Keratinocyte (primary cell): Measurements from ENCODE around the gene PPFIBP2. TPM values are rescaled to one million over a fixed set of nuclear protein-coding genes. Genes with fewer than 3 reads are reported as not detected.

Source experiments
- DNase-seq: peaks from one replicate; pipeline ENCODE4 v3.0.0-alpha.2; 2011; ENCODE audit warnings: low read depth, missing footprints, low spot score
- FAIRE-seq: peaks from 2 replicates; lab custom pipeline; 2011; peaks lifted over from hg19 to GRCh38; lab: Jason Lieb, UNC
- H2AFZ ChIP-seq: 2 replicates; pipeline ENCODE4 v1.6.0; 2012; ENCODE audit warnings: low read length, control low read depth, inconsistent platforms; ENCODE audit not compliant: control insufficient read depth
- H3K27ac ChIP-seq: 2 replicates; pipeline ENCODE4 v1.5.1; 2011; ENCODE audit warnings: low read length; ENCODE audit not compliant: control insufficient read depth, insufficient read depth
- H3K27me3 ChIP-seq: 3 replicates; pipeline ENCODE4 v1.6.0; 2011; ENCODE audit warnings: low read length; ENCODE audit not compliant: control insufficient read depth, insufficient read depth; ENCODE audit errors: extremely low read depth
- H3K36me3 ChIP-seq, 2 experiments: 2 replicates in 1 of 2; 3 replicates in 1 of 2; pipeline ENCODE4 v1.5.1; 2011; ENCODE audit warnings: low read length in 2 of 2, mild to moderate bottlenecking in 1 of 2; ENCODE audit not compliant: control insufficient read depth in 2 of 2, insufficient read depth in 2 of 2; ENCODE audit errors: extremely low read depth in 1 of 2
- H3K4me1 ChIP-seq: 3 replicates; pipeline ENCODE4 v1.5.1; 2011; ENCODE audit warnings: low read length; ENCODE audit not compliant: control insufficient read depth, insufficient read depth; ENCODE audit errors: extremely low read depth
- H3K4me2 ChIP-seq: 3 replicates; pipeline ENCODE4 v1.6.0; 2011; ENCODE audit warnings: low read depth, low read length; ENCODE audit not compliant: control insufficient read depth, insufficient read depth; ENCODE audit errors: extremely low read depth
- H3K4me3 ChIP-seq, 3 experiments: fragments of 200-600 bp in 1 of 3; sonication (generic) in 1 of 3; 2 replicates in 2 of 3; 3 replicates in 1 of 3; pipeline ENCODE4 v1.5.1; 2011 to 2016; ENCODE audit warnings: low read length in 3 of 3, mild to moderate bottlenecking in 3 of 3, control low read depth in 2 of 3, inconsistent platforms in 1 of 3, low read depth in 1 of 3, mixed read lengths in 1 of 3, mixed run types in 1 of 3, moderate library complexity in 1 of 3; ENCODE audit not compliant: control insufficient read depth in 2 of 3, insufficient read depth in 2 of 3; ENCODE audit errors: extremely low read depth in 1 of 3
- H3K79me2 ChIP-seq: 2 replicates; pipeline ENCODE4 v1.6.0; 2012; ENCODE audit warnings: low read length; ENCODE audit not compliant: control insufficient read depth, insufficient read depth
- H3K9ac ChIP-seq: 3 replicates; pipeline ENCODE4 v1.6.0; 2011; ENCODE audit warnings: low read length; ENCODE audit not compliant: control insufficient read depth, insufficient read depth; ENCODE audit errors: extremely low read depth
- H3K9me1 ChIP-seq: 3 replicates; pipeline ENCODE4 v1.6.0; 2011; ENCODE audit warnings: low read length; ENCODE audit not compliant: control insufficient read depth, insufficient read depth; ENCODE audit errors: extremely low read depth
- H3K9me3 ChIP-seq: 2 replicates; pipeline ENCODE4 v1.5.1; 2012; ENCODE audit warnings: low read depth, low read length; ENCODE audit not compliant: control insufficient read depth
- H4K20me1 ChIP-seq: 3 replicates; pipeline ENCODE4 v1.6.0; 2011; ENCODE audit warnings: low read length; ENCODE audit not compliant: control insufficient read depth, insufficient read depth; ENCODE audit errors: extremely low read depth
- EZH2 ChIP-seq: IDR thresholded peaks from one replicate; pipeline ENCODE4 v1.6.1; 2012; ENCODE audit warnings: inconsistent platforms, mild to moderate bottlenecking, low read length, moderate library complexity
- dilution Hi-C: fragments of 300-500 bp; cut with MboI; formaldehyde crosslinking; loops from one replicate; pipeline ENCODE4 v1.7.0; 2020; ENCODE audit warnings: low sequenced_read_pairs; ENCODE audit not compliant: extremely low pct_ligation_motif_present
- polyA plus RNA-seq, 5 experiments: library from polyadenylated mRNA; depleted of rRNA in 3 of 5; stranded (reverse) in 3 of 5; stranded (forward) in 1 of 5; unstranded in 1 of 5; fragments of >200 nt; gene quantifications; 1 replicate in 1 of 5; 2 replicates in 3 of 5; 3 replicates in 1 of 5; pipeline versions ENCODE4 v1.2.1 to v1.2.3, GENCODE V29; 2011 to 2012; ENCODE audit warnings: missing spikeins in 2 of 5, low read depth in 1 of 5, low replicate concordance in 1 of 5
- TF ChIP-seq, protein P1 (sequence below), 3 experiments: IDR thresholded peaks in 1 of 3; conservative IDR thresholded peaks in 1 of 3; optimal IDR thresholded peaks in 1 of 3; 2 replicates in 2 of 3; 3 replicates in 1 of 3; pipeline versions ENCODE3 to v1.5.1; 2011; ENCODE audit warnings: low read length in 3 of 3, mild to moderate bottlenecking in 3 of 3, moderate library complexity in 2 of 3, control low read depth in 1 of 3, inconsistent platforms in 1 of 3; ENCODE audit not compliant: insufficient read depth in 2 of 3; ENCODE audit errors: extremely low read depth in 1 of 3

Gene PPFIBP2
- polyA plus RNA-seq, 1 donor (not counting 4 experiments of a cell fraction or from before 2014, with no cell fraction given), result 11.0 TPM

GRCh38 chr11:7534042-7534378 lies 20.2 kb downstream of the PPFIBP2 start:
- H2AFZ ChIP-seq, result no peak overlapping the region
- no peaks in the 10 kb centered on the region for H4K20me1 ChIP-seq
- no peak for TF ChIP-seq EZH2
- no peak overlapping the region for H3K27ac ChIP-seq
- no peak overlapping the region for H3K9ac ChIP-seq
- DNase-seq (no peak), FAIRE-seq (no peak)
- no peak overlapping the region for H3K4me3 ChIP-seq
- H3K79me2 ChIP-seq, result no peaks in the 10 kb centered on the region
- H3K9me1 ChIP-seq, result no peaks in the 10 kb centered on the region
- no peaks in the 10 kb centered on the region for H3K9me3 ChIP-seq
- no peaks in the 10 kb centered on the region for H3K36me3 ChIP-seq
- dilution Hi-C loops, result no loop called here
- H3K27me3 ChIP-seq, result peaks cover 14% of the 10 kb centered on the region
- no peaks in the 10 kb centered on the region for H3K4me1 ChIP-seq
- H3K4me2 ChIP-seq, result no peak overlapping the region

GRCh38 chr11:7536100-7536499 lies 22.3 kb downstream of the PPFIBP2 start:
- H3K4me3 ChIP-seq, result no peak overlapping the region
- dilution Hi-C loops, result no loop called here
- no peaks in the 10 kb centered on the region for H3K9me3 ChIP-seq
- H3K36me3 ChIP-seq, result no peaks in the 10 kb centered on the region
- no peak overlapping the region for H3K4me2 ChIP-seq
- no peak for TF ChIP-seq EZH2
- TF ChIP-seq, protein P1, sequence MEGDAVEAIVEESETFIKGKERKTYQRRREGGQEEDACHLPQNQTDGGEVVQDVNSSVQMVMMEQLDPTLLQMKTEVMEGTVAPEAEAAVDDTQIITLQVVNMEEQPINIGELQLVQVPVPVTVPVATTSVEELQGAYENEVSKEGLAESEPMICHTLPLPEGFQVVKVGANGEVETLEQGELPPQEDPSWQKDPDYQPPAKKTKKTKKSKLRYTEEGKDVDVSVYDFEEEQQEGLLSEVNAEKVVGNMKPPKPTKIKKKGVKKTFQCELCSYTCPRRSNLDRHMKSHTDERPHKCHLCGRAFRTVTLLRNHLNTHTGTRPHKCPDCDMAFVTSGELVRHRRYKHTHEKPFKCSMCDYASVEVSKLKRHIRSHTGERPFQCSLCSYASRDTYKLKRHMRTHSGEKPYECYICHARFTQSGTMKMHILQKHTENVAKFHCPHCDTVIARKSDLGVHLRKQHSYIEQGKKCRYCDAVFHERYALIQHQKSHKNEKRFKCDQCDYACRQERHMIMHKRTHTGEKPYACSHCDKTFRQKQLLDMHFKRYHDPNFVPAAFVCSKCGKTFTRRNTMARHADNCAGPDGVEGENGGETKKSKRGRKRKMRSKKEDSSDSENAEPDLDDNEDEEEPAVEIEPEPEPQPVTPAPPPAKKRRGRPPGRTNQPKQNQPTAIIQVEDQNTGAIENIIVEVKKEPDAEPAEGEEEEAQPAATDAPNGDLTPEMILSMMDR (optimal IDR thresholded peaks at IDR 0.05 in 1 of 3, IDR thresholded peaks at IDR 0.05 in 1 of 3, conservative IDR thresholded peaks at IDR 0.05 in 1 of 3; ENCODE audit: extremely low read depth in 1 of 3, insufficient read depth in 2 of 3, low read length in 3 of 3), result peak in 2 of 3 experiments; percentile 23 to 32
- H3K9me1 ChIP-seq, result no peaks in the 10 kb centered on the region
- H3K27ac ChIP-seq, result no peak overlapping the region
- H3K79me2 ChIP-seq, result no peaks in the 10 kb centered on the region
- no peak for DNase-seq
- H4K20me1 ChIP-seq, result no peaks in the 10 kb centered on the region
- peaks cover 19% of the 10 kb centered on the region for H3K27me3 ChIP-seq
- no peak for FAIRE-seq
- no peak overlapping the region for H3K9ac ChIP-seq
- H3K4me1 ChIP-seq, result no peaks in the 10 kb centered on the region
- H2AFZ ChIP-seq, result no peak overlapping the region

DNA sequence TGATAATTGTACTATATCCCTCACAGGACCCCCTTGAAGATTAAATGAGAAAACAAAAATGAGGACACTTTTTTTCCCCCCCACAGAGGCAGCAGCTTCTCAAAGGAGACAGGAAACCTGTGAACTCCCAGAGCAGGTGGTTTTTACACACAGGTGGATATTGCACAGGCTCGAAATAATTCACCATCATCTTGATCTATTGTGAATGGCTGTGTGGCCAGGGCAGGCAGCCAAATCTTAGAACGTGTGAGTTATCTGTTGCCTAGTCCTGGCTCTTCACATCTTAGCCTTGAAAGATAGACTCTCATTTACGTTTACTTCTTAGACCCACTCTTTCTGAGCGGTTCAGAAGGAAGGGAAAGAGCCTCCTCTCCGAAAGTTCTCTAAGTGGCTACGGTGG lies 23.5 kb downstream of the PPFIBP2 start:
- Histone ChIP-seq H3K27ac (no peak overlapping the region), H3K4me3 (no peak overlapping the region)

More for the DNA sequence above, 23.5 kb downstream of the PPFIBP2 start:
- no peak for TF ChIP-seq EZH2
- TF ChIP-seq, protein P1 (optimal IDR thresholded peaks at IDR 0.05 in 1 of 3, IDR thresholded peaks at IDR 0.05 in 1 of 3, conservative IDR thresholded peaks at IDR 0.05 in 1 of 3; ENCODE audit: extremely low read depth in 1 of 3, insufficient read depth in 2 of 3, low read length in 3 of 3), result no peak
- Histone ChIP-seq H3K9me3 (no peaks in the 10 kb centered on the region), H3K27me3 (peaks cover 19% of the 10 kb centered on the region), H4K20me1 (no peaks in the 10 kb centered on the region), H3K4me1 (no peaks in the 10 kb centered on the region), H2AFZ (no peak overlapping the region), H3K9me1 (no peaks in the 10 kb centered on the region), H3K36me3 (no peaks in the 10 kb centered on the region), H3K4me2 (no peak overlapping the region), H3K9ac (no peak overlapping the region), H3K79me2 (no peaks in the 10 kb centered on the region)
- FAIRE-seq (no peak), DNase-seq (no peak)
- dilution Hi-C loops, result no loop called here
